HepG2 (cell line): ENCODE data around the gene DTYMK. TPM values are rescaled to one million over a fixed set of nuclear protein-coding genes. Genes with fewer than 3 reads are reported as not detected.
A peak's percentile ranks its signal among the peaks of the same experiment; 100 is the strongest.

ENCODE experiments used
- ELF1 ChIP-seq: sonication (generic); formaldehyde crosslinking; IDR thresholded peaks from 2 replicates; pipeline ENCODE4 v1.4.0; 2020; ENCODE audit warnings: missing genetic modification reagents
- ETV6 ChIP-seq: sonication (generic); formaldehyde crosslinking; conservative IDR thresholded peaks from 2 replicates; pipeline ENCODE4 v1.4.0; 2020; ENCODE audit warnings: missing genetic modification reagents
- FOSL2 ChIP-seq: sonication (generic); formaldehyde crosslinking; IDR thresholded peaks from 2 replicates; pipeline ENCODE4 v1.4.0; 2020; ENCODE audit warnings: missing genetic modification reagents
- FOXA3 ChIP-seq: IDR thresholded peaks from 2 replicates; pipeline ENCODE4 v1.6.1; 2016; ENCODE audit warnings: missing genetic modification reagents, missing compliant biosample characterization
- HHEX ChIP-seq: IDR thresholded peaks from 2 replicates; pipeline ENCODE4 v1.6.1; 2016; ENCODE audit warnings: control low read depth
- NCOR1 ChIP-seq: fragments of 200-600 bp; sonication (generic); IDR thresholded peaks from 2 replicates; pipeline ENCODE4 v1.7.0; 2017; ENCODE audit warnings: antibody characterized with exemption, low read length, borderline replicate concordance
- RFX3 ChIP-seq: IDR thresholded peaks from 2 replicates; pipeline ENCODE4 v1.6.1; 2016; ENCODE audit warnings: missing biosample characterization, missing genetic modification reagents
- SETDB1 ChIP-seq: sonication (generic); formaldehyde crosslinking; IDR thresholded peaks from 2 replicates; pipeline ENCODE4 v1.5.1; 2020; ENCODE audit warnings: missing genetic modification reagents, mild to moderate bottlenecking, borderline replicate concordance
- SRY ChIP-seq: sonication (generic); formaldehyde crosslinking; IDR thresholded peaks from 2 replicates; pipeline ENCODE4 v1.8.0; 2022; ENCODE audit warnings: mild to moderate bottlenecking, missing genetic modification reagents
- ZIK1 ChIP-seq: sonication (generic); formaldehyde crosslinking; IDR thresholded peaks from 2 replicates; pipeline ENCODE4 v1.5.0; 2020; ENCODE audit warnings: mild to moderate bottlenecking, low read depth, missing genetic modification reagents, borderline replicate concordance
- ZNF567 ChIP-seq: sonication (generic); formaldehyde crosslinking; IDR thresholded peaks from 2 replicates; pipeline ENCODE4 v1.8.1; 2023; ENCODE audit warnings: mild to moderate bottlenecking, missing genetic modification reagents, borderline replicate concordance
- ZNF761 ChIP-seq: sonication (generic); formaldehyde crosslinking; conservative IDR thresholded peaks from 2 replicates; pipeline ENCODE4 v1.4.0; 2020; ENCODE audit warnings: mild to moderate bottlenecking, missing genetic modification reagents
- polyA plus RNA-seq, 8 experiments: library from polyadenylated mRNA; depleted of rRNA in 3 of 8; stranded (reverse) in 7 of 8; unstranded in 1 of 8; fragments of >200 nt; fragmentation: Illumina TruSeq in 4 of 8; extraction: Trizol in 4 of 8; gene quantifications; 2 replicates each; pipeline versions ENCODE4 v1.2.1 to v1.2.3, GENCODE V29; 2011 to 2016; ENCODE audit warnings: low read depth in 4 of 8, missing spikeins in 1 of 8, mixed read lengths in 1 of 8; ENCODE audit not compliant: insufficient read depth in 1 of 8
- total RNA-seq, 5 experiments: library from RNA; depleted of rRNA; stranded (reverse); fragments of >200 nt; fragmentation: Illumina TruSeq; extraction: Trizol; gene quantifications; 2 replicates each; pipeline ENCODE4 v1.2.3, GENCODE V29; 2016; ENCODE audit warnings: low read depth in 1 of 5
- TF ChIP-seq, protein P1 (sequence below): IDR thresholded peaks from 2 replicates; pipeline ENCODE4 v1.6.1; 2016; ENCODE audit warnings: low read depth, missing genetic modification reagents, missing compliant biosample characterization
- TF ChIP-seq, protein P2 (sequence below): IDR thresholded peaks from 2 replicates; pipeline ENCODE4 v1.6.1; 2016; ENCODE audit warnings: mild to moderate bottlenecking, missing biosample characterization, missing genetic modification reagents
- TF ChIP-seq, protein P3 (sequence below): sonication (generic); formaldehyde crosslinking; IDR thresholded peaks from 2 replicates; pipeline ENCODE4 v1.4.0; 2020; ENCODE audit warnings: missing genetic modification reagents, mild to moderate bottlenecking, borderline replicate concordance
- TF ChIP-seq, protein P4 (sequence below): sonication (generic); formaldehyde crosslinking; IDR thresholded peaks from 2 replicates; pipeline ENCODE4 v1.8.0; 2022; ENCODE audit warnings: mild to moderate bottlenecking, missing genetic modification reagents; ENCODE audit not compliant: insufficient replicate concordance
- TF ChIP-seq, protein P5 (sequence below): sonication (generic); formaldehyde crosslinking; IDR thresholded peaks from 2 replicates; pipeline ENCODE4 v1.4.0; 2020; ENCODE audit warnings: mild to moderate bottlenecking, low read depth, missing genetic modification reagents
- TF ChIP-seq, protein P6 (sequence below): sonication (generic); formaldehyde crosslinking; IDR thresholded peaks from 2 replicates; pipeline ENCODE4 v1.4.0; 2020; ENCODE audit warnings: missing genetic modification reagents, low read depth, mild to moderate bottlenecking, borderline replicate concordance

The DTYMK gene
- total and polyA plus RNA-seq, 2 of the 13 experiments (the other 11 are each of a cell fraction or from before 2014, with no cell fraction given), result 57.5 to 134 TPM

DNA sequence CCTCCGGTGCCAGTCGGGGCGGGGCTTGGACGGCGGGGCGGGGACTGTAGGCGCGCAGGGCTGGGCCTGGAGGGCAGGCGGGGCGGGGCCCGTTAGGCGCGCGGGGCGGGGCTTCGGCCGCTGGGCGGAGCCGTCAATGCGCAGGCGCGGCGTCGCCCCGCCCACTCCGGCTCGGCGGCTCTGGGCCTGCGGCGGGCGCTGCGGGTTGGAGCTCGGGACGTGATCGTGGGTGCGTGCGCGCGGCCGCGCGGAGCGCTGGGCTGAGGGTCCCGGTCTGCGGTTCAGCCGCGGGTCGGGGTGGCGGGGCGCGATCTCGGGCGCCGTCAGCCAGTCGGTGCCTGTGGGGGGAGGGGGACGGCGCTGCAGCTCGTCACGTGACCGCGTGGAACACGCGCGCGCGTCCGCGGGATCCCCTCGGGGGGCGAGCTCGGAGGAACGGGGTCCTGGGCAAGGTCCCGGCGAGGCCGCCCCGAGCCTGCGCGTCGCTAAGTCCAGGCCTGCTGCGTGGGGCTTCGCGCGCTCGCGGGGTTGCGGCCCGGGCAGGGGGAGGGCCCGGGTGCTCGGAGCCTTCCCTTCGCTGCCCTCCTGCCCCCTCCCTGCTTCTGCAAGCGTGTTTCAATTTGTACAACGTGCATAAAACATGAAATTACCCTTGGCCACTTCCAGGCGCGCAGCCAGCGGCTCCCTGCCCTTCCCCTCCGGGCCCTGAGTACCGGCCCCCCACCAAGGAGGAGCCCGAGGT is 48.0 kb upstream of the DTYMK start, which contains the start of gene D2HGDH (continued):
- TF ChIP-seq, protein P1, sequence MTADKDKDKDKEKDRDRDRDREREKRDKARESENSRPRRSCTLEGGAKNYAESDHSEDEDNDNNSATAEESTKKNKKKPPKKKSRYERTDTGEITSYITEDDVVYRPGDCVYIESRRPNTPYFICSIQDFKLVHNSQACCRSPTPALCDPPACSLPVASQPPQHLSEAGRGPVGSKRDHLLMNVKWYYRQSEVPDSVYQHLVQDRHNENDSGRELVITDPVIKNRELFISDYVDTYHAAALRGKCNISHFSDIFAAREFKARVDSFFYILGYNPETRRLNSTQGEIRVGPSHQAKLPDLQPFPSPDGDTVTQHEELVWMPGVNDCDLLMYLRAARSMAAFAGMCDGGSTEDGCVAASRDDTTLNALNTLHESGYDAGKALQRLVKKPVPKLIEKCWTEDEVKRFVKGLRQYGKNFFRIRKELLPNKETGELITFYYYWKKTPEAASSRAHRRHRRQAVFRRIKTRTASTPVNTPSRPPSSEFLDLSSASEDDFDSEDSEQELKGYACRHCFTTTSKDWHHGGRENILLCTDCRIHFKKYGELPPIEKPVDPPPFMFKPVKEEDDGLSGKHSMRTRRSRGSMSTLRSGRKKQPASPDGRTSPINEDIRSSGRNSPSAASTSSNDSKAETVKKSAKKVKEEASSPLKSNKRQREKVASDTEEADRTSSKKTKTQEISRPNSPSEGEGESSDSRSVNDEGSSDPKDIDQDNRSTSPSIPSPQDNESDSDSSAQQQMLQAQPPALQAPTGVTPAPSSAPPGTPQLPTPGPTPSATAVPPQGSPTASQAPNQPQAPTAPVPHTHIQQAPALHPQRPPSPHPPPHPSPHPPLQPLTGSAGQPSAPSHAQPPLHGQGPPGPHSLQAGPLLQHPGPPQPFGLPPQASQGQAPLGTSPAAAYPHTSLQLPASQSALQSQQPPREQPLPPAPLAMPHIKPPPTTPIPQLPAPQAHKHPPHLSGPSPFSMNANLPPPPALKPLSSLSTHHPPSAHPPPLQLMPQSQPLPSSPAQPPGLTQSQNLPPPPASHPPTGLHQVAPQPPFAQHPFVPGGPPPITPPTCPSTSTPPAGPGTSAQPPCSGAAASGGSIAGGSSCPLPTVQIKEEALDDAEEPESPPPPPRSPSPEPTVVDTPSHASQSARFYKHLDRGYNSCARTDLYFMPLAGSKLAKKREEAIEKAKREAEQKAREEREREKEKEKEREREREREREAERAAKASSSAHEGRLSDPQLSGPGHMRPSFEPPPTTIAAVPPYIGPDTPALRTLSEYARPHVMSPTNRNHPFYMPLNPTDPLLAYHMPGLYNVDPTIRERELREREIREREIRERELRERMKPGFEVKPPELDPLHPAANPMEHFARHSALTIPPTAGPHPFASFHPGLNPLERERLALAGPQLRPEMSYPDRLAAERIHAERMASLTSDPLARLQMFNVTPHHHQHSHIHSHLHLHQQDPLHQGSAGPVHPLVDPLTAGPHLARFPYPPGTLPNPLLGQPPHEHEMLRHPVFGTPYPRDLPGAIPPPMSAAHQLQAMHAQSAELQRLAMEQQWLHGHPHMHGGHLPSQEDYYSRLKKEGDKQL, result peak; percentile 19; the same call in 1 of the 2 replicates
- TF ChIP-seq ZNF567 (CRISPR knock-in tag) (peak; percentile 82; the same call in 1 of the 2 replicates), RFX3 (CRISPR knock-in tag) (no peak), FOXA3 (0 out of 2 replicates have a peak, but pooled peaks have one; percentile 20), HHEX (CRISPR knock-in tag) (no peak), ELF1 (CRISPR knock-in tag) (no peak), ZNF761 (no peak; the same call in 1 of the 2 replicates), SETDB1 (no peak), ZIK1 (CRISPR knock-in tag) (peak; percentile 69), NCOR1 (no peak), SRY (no peak; the same call in 1 of the 2 replicates), FOSL2 (CRISPR knock-in tag) (0 out of 2 replicates have a peak, but pooled peaks have one; percentile 5), ETV6 (CRISPR knock-in tag) (peak; percentile 68; the same call in 1 of the 2 replicates)
- TF ChIP-seq, protein P2, sequence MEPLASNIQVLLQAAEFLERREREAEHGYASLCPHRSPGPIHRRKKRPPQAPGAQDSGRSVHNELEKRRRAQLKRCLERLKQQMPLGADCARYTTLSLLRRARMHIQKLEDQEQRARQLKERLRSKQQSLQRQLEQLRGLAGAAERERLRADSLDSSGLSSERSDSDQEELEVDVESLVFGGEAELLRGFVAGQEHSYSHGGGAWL (CRISPR knock-in tag), result peak; percentile 66; the same call in 1 of the 2 replicates
- TF ChIP-seq, protein P3, sequence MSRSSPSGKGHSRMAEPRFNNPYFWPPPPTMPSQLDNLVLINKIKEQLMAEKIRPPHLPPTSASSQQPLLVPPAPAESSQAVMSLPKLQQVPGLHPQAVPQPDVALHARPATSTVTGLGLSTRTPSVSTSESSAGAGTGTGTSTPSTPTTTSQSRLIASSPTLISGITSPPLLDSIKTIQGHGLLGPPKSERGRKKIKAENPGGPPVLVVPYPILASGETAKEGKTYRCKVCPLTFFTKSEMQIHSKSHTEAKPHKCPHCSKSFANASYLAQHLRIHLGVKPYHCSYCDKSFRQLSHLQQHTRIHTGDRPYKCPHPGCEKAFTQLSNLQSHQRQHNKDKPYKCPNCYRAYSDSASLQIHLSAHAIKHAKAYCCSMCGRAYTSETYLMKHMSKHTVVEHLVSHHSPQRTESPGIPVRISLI (CRISPR knock-in tag), result 0 out of 2 replicates have a peak, but pooled peaks have one; percentile 7
- TF ChIP-seq, protein P4, sequence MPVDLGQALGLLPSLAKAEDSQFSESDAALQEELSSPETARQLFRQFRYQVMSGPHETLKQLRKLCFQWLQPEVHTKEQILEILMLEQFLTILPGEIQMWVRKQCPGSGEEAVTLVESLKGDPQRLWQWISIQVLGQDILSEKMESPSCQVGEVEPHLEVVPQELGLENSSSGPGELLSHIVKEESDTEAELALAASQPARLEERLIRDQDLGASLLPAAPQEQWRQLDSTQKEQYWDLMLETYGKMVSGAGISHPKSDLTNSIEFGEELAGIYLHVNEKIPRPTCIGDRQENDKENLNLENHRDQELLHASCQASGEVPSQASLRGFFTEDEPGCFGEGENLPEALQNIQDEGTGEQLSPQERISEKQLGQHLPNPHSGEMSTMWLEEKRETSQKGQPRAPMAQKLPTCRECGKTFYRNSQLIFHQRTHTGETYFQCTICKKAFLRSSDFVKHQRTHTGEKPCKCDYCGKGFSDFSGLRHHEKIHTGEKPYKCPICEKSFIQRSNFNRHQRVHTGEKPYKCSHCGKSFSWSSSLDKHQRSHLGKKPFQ, result no peak
- TF ChIP-seq, protein P5, sequence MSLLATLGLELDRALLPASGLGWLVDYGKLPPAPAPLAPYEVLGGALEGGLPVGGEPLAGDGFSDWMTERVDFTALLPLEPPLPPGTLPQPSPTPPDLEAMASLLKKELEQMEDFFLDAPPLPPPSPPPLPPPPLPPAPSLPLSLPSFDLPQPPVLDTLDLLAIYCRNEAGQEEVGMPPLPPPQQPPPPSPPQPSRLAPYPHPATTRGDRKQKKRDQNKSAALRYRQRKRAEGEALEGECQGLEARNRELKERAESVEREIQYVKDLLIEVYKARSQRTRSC, result no peak
- TF ChIP-seq, protein P6, sequence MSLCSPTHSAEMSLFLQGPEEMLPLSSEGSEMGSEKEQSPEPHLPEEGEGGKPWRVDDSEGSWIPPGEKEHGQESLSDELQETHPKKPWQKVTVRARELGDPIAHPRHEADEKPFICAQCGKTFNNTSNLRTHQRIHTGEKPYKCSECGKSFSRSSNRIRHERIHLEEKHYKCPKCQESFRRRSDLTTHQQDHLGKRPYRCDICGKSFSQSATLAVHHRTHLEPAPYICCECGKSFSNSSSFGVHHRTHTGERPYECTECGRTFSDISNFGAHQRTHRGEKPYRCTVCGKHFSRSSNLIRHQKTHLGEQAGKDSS, result peak; percentile 70; the same call in 1 of the 2 replicates
